HEK293 (cell line): ENCODE measurements around the gene NUCB2.

Source experiments
- CTCF ChIA-PET: fragments of 350-600 bp; formaldehyde crosslinking; extraction: SDS; loops from one replicate; lab custom pipeline; 2021; ENCODE audit warnings: antibody characterized with exemption; lab: Yijun Ruan, JAX
- POLR2A ChIA-PET: fragments of 300-600 bp; formaldehyde crosslinking; extraction: SDS; loops from one replicate; lab custom pipeline; 2020; ENCODE audit warnings: antibody characterized with exemption, inconsistent platforms; lab: Yijun Ruan, JAX
- H3K27ac ChIP-seq: fragments of 200-500 bp; sonication (Bioruptor generic); 2 replicates; pipeline ENCODE4 v1.5.1; 2014; ENCODE audit warnings: low read depth, low read length, control low read depth, inconsistent platforms; ENCODE audit errors: extremely low read depth
- H3K36me3 ChIP-seq, 2 experiments: fragments of 200-500 bp in 1 of 2; sonication (Bioruptor generic) in 1 of 2; 1 replicate in 1 of 2; 2 replicates in 1 of 2; pipeline ENCODE4 v1.5.1; 2014 to 2017; ENCODE audit warnings: inconsistent platforms in 2 of 2, low read length in 2 of 2; ENCODE audit not compliant: control insufficient read depth in 2 of 2, insufficient read depth in 1 of 2
- H3K4me1 ChIP-seq: fragments of 200-500 bp; sonication (Bioruptor generic); 2 replicates; pipeline ENCODE4 v1.5.1; 2014; ENCODE audit warnings: mild to moderate bottlenecking, low read length, inconsistent platforms; ENCODE audit not compliant: control insufficient read depth, insufficient read depth
- H3K4me3 ChIP-seq: 2 replicates; pipeline ENCODE4 v1.5.1; 2011; ENCODE audit warnings: low read depth, mild to moderate bottlenecking, control low read depth, low read length, moderate library complexity
- H3K9me3 ChIP-seq: fragments of 200-500 bp; sonication (Bioruptor generic); 2 replicates; pipeline ENCODE4 v1.5.1; 2014; ENCODE audit warnings: low read depth, low read length, inconsistent platforms; ENCODE audit not compliant: control insufficient read depth, insufficient read depth
- HOXD13 ChIP-seq: sonication (generic); formaldehyde crosslinking; IDR thresholded peaks from 2 replicates; pipeline ENCODE4 v1.8.0; 2022; ENCODE audit warnings: missing genetic modification reagents, borderline replicate concordance
- MZF1 ChIP-seq: fragments of 450-650 bp; formaldehyde crosslinking; IDR thresholded peaks from 2 replicates; pipeline ENCODE4 v1.5.1; 2017; ENCODE audit warnings: missing biosample characterization, missing genetic modification characterization, borderline replicate concordance
- PRDM1 ChIP-seq: fragments of 450-650 bp; formaldehyde crosslinking; IDR thresholded peaks from 2 replicates; pipeline ENCODE4; 2016; ENCODE audit warnings: missing biosample characterization, missing genetic modification characterization
- PRDM2 ChIP-seq: fragments of 450-650 bp; formaldehyde crosslinking; IDR thresholded peaks from 2 replicates; pipeline ENCODE4 v1.5.1; 2016; ENCODE audit warnings: missing biosample characterization, missing genetic modification characterization, borderline replicate concordance
- YY1 ChIP-seq: fragments of 450-650 bp; formaldehyde crosslinking; IDR thresholded peaks from 2 replicates; pipeline ENCODE4 v1.5.1; 2018; ENCODE audit warnings: missing biosample characterization, missing genetic modification characterization
- ZBTB21 ChIP-seq: fragments of 450-650 bp; formaldehyde crosslinking; IDR thresholded peaks from 2 replicates; pipeline ENCODE4 v1.5.1; 2017; ENCODE audit warnings: missing biosample characterization, missing genetic modification characterization
- ZFHX2 ChIP-seq: fragments of 450-650 bp; formaldehyde crosslinking; conservative IDR thresholded peaks from 2 replicates; pipeline ENCODE4 v1.5.1; 2016; ENCODE audit warnings: missing biosample characterization, missing genetic modification characterization
- ZNF214 ChIP-seq: fragments of 450-650 bp; formaldehyde crosslinking; IDR thresholded peaks from 2 replicates; pipeline ENCODE4 v1.5.1; 2017; ENCODE audit warnings: missing biosample characterization, mild to moderate bottlenecking, missing genetic modification characterization, borderline replicate concordance
- ZNF311 ChIP-seq: fragments of 450-650 bp; formaldehyde crosslinking; IDR thresholded peaks from 2 replicates; pipeline ENCODE4 v1.5.1; 2017; ENCODE audit warnings: missing biosample characterization, missing genetic modification characterization, borderline replicate concordance
- ZNF394 ChIP-seq: fragments of 450-650 bp; formaldehyde crosslinking; IDR thresholded peaks from 2 replicates; pipeline ENCODE4 v1.5.1; 2016; ENCODE audit warnings: missing biosample characterization, missing genetic modification characterization, mild to moderate bottlenecking, moderate library complexity, borderline replicate concordance
- ZNF501 ChIP-seq: fragments of 450-650 bp; formaldehyde crosslinking; IDR thresholded peaks from 2 replicates; pipeline ENCODE4 v1.5.1; 2016; ENCODE audit warnings: missing biosample characterization, missing genetic modification characterization
- ZNF544 ChIP-seq: fragments of 450-650 bp; formaldehyde crosslinking; IDR thresholded peaks from 2 replicates; pipeline ENCODE4 v1.5.0; 2017; ENCODE audit warnings: missing biosample characterization, missing genetic modification characterization
- ZNF600 ChIP-seq: fragments of 450-650 bp; formaldehyde crosslinking; IDR thresholded peaks from 2 replicates; pipeline ENCODE4 v1.5.1; 2016; ENCODE audit warnings: missing biosample characterization, missing genetic modification characterization
- ZNF610 ChIP-seq: fragments of 450-650 bp; formaldehyde crosslinking; IDR thresholded peaks from 2 replicates; pipeline ENCODE4 v1.5.1; 2016; ENCODE audit warnings: missing biosample characterization, missing genetic modification characterization, borderline replicate concordance
- ZNF629 ChIP-seq: fragments of 450-650 bp; formaldehyde crosslinking; IDR thresholded peaks from 2 replicates; pipeline ENCODE4 v1.5.1; 2017; ENCODE audit warnings: missing biosample characterization, missing genetic modification characterization
- ZNF639 ChIP-seq: fragments of 450-650 bp; formaldehyde crosslinking; IDR thresholded peaks from 2 replicates; pipeline ENCODE4 v1.5.1; 2016; ENCODE audit warnings: missing biosample characterization, missing genetic modification characterization
- ZNF660 ChIP-seq: fragments of 450-650 bp; IDR thresholded peaks from 2 replicates; pipeline ENCODE4 v1.5.1; 2018; ENCODE audit warnings: missing biosample characterization, mild to moderate bottlenecking, missing genetic modification characterization
- ZNF76 ChIP-seq: fragments of 450-650 bp; formaldehyde crosslinking; IDR thresholded peaks from 2 replicates; pipeline ENCODE4; 2016; ENCODE audit warnings: low read depth, missing biosample characterization, missing genetic modification characterization, borderline replicate concordance
- ZNF837 ChIP-seq: fragments of 450-650 bp; formaldehyde crosslinking; IDR thresholded peaks from 2 replicates; pipeline ENCODE4 v1.5.1; 2016; ENCODE audit warnings: missing biosample characterization, missing genetic modification characterization
- TF ChIP-seq, protein P1 (sequence below): fragments of 450-650 bp; formaldehyde crosslinking; IDR thresholded peaks from 2 replicates; pipeline ENCODE4 v1.5.1; 2016; ENCODE audit warnings: missing biosample characterization, missing genetic modification characterization, low read depth
- TF ChIP-seq, protein P2 (sequence below): fragments of 450-650 bp; formaldehyde crosslinking; conservative IDR thresholded peaks from 2 replicates; pipeline ENCODE4 v1.5.1; 2016; ENCODE audit warnings: low read depth, missing biosample characterization, missing genetic modification characterization
- TF ChIP-seq, protein P3 (sequence below): fragments of 450-650 bp; formaldehyde crosslinking; IDR thresholded peaks from 2 replicates; pipeline ENCODE4 v1.5.1; 2016; ENCODE audit warnings: missing biosample characterization, missing genetic modification characterization

The NUCB2 gene

DNA sequence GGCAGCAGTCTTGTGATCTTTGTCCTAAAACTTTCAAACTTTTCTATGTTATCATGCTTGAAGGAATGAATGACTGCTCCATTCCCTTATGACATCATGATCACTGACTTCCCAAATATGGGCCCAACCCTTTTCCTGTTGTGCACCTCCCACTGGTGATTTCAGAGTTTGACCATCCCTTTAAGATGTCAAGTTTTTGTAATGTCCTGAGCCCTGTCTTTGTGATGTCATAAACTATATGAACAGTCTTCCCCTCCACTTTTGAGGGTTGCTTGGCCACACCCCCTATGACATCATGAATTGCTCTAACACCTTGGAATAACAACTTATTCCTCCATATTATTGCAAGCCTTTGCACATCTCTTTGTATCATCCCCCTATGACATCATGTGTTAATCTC is 16.5 kb upstream of the NUCB2 start (continued):
- TF ChIP-seq, protein P1, sequence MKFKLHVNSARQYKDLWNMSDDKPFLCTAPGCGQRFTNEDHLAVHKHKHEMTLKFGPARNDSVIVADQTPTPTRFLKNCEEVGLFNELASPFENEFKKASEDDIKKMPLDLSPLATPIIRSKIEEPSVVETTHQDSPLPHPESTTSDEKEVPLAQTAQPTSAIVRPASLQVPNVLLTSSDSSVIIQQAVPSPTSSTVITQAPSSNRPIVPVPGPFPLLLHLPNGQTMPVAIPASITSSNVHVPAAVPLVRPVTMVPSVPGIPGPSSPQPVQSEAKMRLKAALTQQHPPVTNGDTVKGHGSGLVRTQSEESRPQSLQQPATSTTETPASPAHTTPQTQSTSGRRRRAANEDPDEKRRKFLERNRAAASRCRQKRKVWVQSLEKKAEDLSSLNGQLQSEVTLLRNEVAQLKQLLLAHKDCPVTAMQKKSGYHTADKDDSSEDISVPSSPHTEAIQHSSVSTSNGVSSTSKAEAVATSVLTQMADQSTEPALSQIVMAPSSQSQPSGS: peak; percentile 95
- TF ChIP-seq ZNF629 (tag by site-specific recombination) (peak; percentile 81), ZFHX2 (tag by site-specific recombination) (0 out of 2 replicates have a peak, but pooled peaks have one; percentile 29), ZBTB21 (peak; percentile 85)

GRCh38 chr11:17263769-17264168 is 12.8 kb upstream of the NUCB2 start:
- no peaks in the 10 kb centered on the region for H3K36me3 ChIP-seq
- ChIA-PET CTCF (interaction anchor here (0.6 to 0.7 kb wide), 2 partner anchors 264 to 467 kb away, joined by 3 read pairs; no protein-coding TSS in a partner anchor), POLR2A (no interaction called here)
- no peak overlapping the region for H3K4me3 ChIP-seq
- H3K9me3 ChIP-seq: no peaks in the 10 kb centered on the region
- H3K4me1 ChIP-seq: no peaks in the 10 kb centered on the region
- H3K27ac ChIP-seq: no peak overlapping the region
- TF ChIP-seq MZF1 (tag by site-specific recombination) (no peak), ZNF600 (tag by site-specific recombination) (peak; percentile 83), ZNF837 (tag by site-specific recombination) (no peak), PRDM1 (tag by site-specific recombination) (0 out of 2 replicates have a peak, but pooled peaks have one; percentile 32), ZNF639 (tag by site-specific recombination) (no peak), ZNF544 (tag by site-specific recombination) (no peak), ZNF76 (tag by site-specific recombination) (no peak), HOXD13 (CRISPR knock-in tag) (no peak), YY1 (tag by site-specific recombination) (no peak), ZNF311 (tag by site-specific recombination) (no peak), ZNF501 (tag by site-specific recombination) (no peak), ZNF214 (tag by site-specific recombination) (no peak), ZNF610 (tag by site-specific recombination) (no peak), ZNF660 (tag by site-specific recombination) (no peak), PRDM2 (no peak), ZNF394 (tag by site-specific recombination) (no peak)
- TF ChIP-seq, protein P2, sequence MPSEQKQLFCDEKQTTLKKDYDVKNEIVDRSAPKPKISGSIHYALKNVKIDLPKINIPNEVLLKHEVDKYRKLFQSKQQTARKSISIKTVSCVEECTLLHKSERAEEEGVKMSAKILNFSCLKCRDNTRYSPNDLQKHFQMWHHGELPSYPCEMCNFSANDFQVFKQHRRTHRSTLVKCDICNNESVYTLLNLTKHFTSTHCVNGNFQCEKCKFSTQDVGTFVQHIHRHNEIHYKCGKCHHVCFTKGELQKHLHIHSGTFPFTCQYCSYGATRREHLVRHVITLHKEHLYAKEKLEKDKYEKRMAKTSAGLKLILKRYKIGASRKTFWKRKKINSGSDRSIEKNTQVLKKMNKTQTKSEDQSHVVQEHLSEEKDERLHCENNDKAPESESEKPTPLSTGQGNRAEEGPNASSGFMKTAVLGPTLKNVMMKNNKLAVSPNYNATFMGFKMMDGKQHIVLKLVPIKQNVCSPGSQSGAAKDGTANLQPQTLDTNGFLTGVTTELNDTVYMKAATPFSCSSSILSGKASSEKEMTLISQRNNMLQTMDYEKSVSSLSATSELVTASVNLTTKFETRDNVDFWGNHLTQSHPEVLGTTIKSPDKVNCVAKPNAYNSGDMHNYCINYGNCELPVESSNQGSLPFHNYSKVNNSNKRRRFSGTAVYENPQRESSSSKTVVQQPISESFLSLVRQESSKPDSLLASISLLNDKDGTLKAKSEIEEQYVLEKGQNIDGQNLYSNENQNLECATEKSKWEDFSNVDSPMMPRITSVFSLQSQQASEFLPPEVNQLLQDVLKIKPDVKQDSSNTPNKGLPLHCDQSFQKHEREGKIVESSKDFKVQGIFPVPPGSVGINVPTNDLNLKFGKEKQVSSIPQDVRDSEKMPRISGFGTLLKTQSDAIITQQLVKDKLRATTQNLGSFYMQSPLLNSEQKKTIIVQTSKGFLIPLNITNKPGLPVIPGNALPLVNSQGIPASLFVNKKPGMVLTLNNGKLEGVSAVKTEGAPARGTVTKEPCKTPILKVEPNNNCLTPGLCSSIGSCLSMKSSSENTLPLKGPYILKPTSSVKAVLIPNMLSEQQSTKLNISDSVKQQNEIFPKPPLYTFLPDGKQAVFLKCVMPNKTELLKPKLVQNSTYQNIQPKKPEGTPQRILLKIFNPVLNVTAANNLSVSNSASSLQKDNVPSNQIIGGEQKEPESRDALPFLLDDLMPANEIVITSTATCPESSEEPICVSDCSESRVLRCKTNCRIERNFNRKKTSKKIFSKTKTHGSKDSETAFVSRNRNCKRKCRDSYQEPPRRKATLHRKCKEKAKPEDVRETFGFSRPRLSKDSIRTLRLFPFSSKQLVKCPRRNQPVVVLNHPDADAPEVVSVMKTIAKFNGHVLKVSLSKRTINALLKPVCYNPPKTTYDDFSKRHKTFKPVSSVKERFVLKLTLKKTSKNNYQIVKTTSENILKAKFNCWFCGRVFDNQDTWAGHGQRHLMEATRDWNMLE: no peak
- TF ChIP-seq, protein P3, sequence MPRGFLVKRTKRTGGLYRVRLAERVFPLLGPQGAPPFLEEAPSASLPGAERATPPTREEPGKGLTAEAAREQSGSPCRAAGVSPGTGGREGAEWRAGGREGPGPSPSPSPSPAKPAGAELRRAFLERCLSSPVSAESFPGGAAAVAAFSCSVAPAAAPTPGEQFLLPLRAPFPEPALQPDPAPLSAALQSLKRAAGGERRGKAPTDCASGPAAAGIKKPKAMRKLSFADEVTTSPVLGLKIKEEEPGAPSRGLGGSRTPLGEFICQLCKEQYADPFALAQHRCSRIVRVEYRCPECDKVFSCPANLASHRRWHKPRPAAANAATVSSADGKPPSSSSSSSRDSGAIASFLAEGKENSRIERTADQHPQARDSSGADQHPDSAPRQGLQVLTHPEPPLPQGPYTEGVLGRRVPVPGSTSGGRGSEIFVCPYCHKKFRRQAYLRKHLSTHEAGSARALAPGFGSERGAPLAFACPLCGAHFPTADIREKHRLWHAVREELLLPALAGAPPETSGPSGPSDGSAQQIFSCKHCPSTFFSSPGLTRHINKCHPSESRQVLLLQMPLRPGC (tag by site-specific recombination): no peak
